HCT116 (cell line): ENCODE measurements around the gene CERT1.
"Not testable (repeated sequence)": the region's sequence is repeated elsewhere in the genome, so short reads cannot be mapped to it uniquely, and the experiment has no call there.

Experiments used
- EGR1 ChIP-seq: IDR thresholded peaks from 2 replicates; pipeline ENCODE4 v1.6.1; 2012; ENCODE audit warnings: low read depth
- EZH2 ChIP-seq: fragments of 200-600 bp; sonication (generic); IDR thresholded peaks from 2 replicates; pipeline ENCODE4 v1.6.1; 2017; ENCODE audit warnings: antibody characterized with exemption, mixed run types
- EZH2phosphoT487 ChIP-seq: fragments of 200-600 bp; IDR thresholded peaks from 2 replicates; pipeline ENCODE4 v1.6.1; 2018; ENCODE audit warnings: antibody characterized with exemption, borderline replicate concordance
- POLR2A ChIP-seq: IDR thresholded peaks from 2 replicates; pipeline ENCODE4 v1.7.0; 2011; ENCODE audit warnings: borderline replicate concordance; ENCODE audit not compliant: insufficient read depth, insufficient read length; ENCODE audit errors: extremely low read depth
- POLR2AphosphoS5 ChIP-seq: IDR thresholded peaks from 2 replicates; pipeline ENCODE4 v1.6.1; 2011; ENCODE audit warnings: mild to moderate bottlenecking, low read depth, low read length, moderate library complexity
- SIN3A ChIP-seq: IDR thresholded peaks from 2 replicates; pipeline ENCODE4 v1.6.1; 2012; ENCODE audit warnings: low read depth
- SP1 ChIP-seq: IDR thresholded peaks from 2 replicates; pipeline ENCODE4 v1.6.1; 2012; ENCODE audit warnings: low read depth
- SRF ChIP-seq: IDR thresholded peaks from 2 replicates; pipeline ENCODE4 v1.6.1; 2012; ENCODE audit warnings: low read depth
- YY1 ChIP-seq: IDR thresholded peaks from 2 replicates; pipeline ENCODE4 v1.6.1; 2011; ENCODE audit warnings: low read length, low read depth, moderate library complexity, mild to moderate bottlenecking; ENCODE audit not compliant: insufficient replicate concordance; ENCODE audit errors: extremely low read depth
- ZFX ChIP-seq: fragments of 450-650 bp; IDR thresholded peaks from 2 replicates; pipeline ENCODE4 v1.6.1; 2017
- TF ChIP-seq, protein P1 (sequence below): IDR thresholded peaks from 2 replicates; pipeline ENCODE4 v1.6.1; 2012
- TF ChIP-seq, protein P2 (sequence below), 3 experiments: fragments of 200-600 bp in 1 of 3; sonication (generic) in 1 of 3; IDR thresholded peaks in 2 of 3; conservative IDR thresholded peaks in 1 of 3; 2 replicates each; pipeline ENCODE4 v1.5.1; 2012 to 2017; ENCODE audit warnings: low read depth in 2 of 3, low read length in 2 of 3, antibody characterized with exemption in 1 of 3, borderline replicate concordance in 1 of 3, control low read depth in 1 of 3, mild to moderate bottlenecking in 1 of 3, mixed read lengths in 1 of 3, mixed run types in 1 of 3, moderate library complexity in 1 of 3; ENCODE audit not compliant: insufficient read depth in 1 of 3
- TF ChIP-seq, protein P3 (sequence below): IDR thresholded peaks from 2 replicates; pipeline ENCODE4 v1.6.1; 2012; ENCODE audit warnings: low read depth
- TF ChIP-seq, protein P4 (sequence below): IDR thresholded peaks from 2 replicates; pipeline ENCODE4 v1.6.1; 2011; ENCODE audit warnings: mild to moderate bottlenecking, low read length, moderate library complexity; ENCODE audit not compliant: insufficient replicate concordance; ENCODE audit errors: extremely low read depth

DNA sequence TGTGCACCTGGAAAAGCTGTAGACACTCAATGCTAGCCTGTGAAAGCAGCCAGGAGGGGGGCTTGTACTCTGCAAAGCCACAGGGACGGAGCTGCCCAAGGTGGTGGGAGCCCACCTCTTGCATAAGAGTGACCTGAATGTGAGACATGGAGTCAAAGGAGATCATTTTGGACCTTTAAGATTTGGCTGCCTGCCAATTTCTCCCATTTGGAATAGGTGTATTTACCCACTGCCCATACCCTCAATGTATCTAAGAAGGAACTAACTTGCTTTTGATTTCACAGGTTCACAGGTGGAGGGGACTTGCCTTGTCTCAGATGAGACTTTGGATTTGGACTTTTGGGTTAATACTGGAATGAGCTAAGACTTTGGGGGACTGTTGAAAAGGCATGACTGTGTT, 12.6 kb downstream of the CERT1 start:
- TF ChIP-seq, protein P1, sequence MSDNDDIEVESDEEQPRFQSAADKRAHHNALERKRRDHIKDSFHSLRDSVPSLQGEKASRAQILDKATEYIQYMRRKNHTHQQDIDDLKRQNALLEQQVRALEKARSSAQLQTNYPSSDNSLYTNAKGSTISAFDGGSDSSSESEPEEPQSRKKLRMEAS, result not testable (repeated sequence)
- TF ChIP-seq, protein P2, sequence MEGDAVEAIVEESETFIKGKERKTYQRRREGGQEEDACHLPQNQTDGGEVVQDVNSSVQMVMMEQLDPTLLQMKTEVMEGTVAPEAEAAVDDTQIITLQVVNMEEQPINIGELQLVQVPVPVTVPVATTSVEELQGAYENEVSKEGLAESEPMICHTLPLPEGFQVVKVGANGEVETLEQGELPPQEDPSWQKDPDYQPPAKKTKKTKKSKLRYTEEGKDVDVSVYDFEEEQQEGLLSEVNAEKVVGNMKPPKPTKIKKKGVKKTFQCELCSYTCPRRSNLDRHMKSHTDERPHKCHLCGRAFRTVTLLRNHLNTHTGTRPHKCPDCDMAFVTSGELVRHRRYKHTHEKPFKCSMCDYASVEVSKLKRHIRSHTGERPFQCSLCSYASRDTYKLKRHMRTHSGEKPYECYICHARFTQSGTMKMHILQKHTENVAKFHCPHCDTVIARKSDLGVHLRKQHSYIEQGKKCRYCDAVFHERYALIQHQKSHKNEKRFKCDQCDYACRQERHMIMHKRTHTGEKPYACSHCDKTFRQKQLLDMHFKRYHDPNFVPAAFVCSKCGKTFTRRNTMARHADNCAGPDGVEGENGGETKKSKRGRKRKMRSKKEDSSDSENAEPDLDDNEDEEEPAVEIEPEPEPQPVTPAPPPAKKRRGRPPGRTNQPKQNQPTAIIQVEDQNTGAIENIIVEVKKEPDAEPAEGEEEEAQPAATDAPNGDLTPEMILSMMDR (IDR thresholded peaks at IDR 0.05 in 2 of 3, conservative IDR thresholded peaks at IDR 0.05 in 1 of 3; ENCODE audit: borderline replicate concordance in 1 of 3, insufficient read depth in 1 of 3, low read depth in 2 of 3, low read length in 2 of 3), result not testable (repeated sequence)
- not testable (repeated sequence) for TF ChIP-seq EZH2, YY1, POLR2AphosphoS5, SP1, POLR2A, SRF, EGR1, EZH2phosphoT487, ZFX, SIN3A
- TF ChIP-seq, protein P3, sequence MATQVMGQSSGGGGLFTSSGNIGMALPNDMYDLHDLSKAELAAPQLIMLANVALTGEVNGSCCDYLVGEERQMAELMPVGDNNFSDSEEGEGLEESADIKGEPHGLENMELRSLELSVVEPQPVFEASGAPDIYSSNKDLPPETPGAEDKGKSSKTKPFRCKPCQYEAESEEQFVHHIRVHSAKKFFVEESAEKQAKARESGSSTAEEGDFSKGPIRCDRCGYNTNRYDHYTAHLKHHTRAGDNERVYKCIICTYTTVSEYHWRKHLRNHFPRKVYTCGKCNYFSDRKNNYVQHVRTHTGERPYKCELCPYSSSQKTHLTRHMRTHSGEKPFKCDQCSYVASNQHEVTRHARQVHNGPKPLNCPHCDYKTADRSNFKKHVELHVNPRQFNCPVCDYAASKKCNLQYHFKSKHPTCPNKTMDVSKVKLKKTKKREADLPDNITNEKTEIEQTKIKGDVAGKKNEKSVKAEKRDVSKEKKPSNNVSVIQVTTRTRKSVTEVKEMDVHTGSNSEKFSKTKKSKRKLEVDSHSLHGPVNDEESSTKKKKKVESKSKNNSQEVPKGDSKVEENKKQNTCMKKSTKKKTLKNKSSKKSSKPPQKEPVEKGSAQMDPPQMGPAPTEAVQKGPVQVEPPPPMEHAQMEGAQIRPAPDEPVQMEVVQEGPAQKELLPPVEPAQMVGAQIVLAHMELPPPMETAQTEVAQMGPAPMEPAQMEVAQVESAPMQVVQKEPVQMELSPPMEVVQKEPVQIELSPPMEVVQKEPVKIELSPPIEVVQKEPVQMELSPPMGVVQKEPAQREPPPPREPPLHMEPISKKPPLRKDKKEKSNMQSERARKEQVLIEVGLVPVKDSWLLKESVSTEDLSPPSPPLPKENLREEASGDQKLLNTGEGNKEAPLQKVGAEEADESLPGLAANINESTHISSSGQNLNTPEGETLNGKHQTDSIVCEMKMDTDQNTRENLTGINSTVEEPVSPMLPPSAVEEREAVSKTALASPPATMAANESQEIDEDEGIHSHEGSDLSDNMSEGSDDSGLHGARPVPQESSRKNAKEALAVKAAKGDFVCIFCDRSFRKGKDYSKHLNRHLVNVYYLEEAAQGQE, result not testable (repeated sequence)
- TF ChIP-seq, protein P4, sequence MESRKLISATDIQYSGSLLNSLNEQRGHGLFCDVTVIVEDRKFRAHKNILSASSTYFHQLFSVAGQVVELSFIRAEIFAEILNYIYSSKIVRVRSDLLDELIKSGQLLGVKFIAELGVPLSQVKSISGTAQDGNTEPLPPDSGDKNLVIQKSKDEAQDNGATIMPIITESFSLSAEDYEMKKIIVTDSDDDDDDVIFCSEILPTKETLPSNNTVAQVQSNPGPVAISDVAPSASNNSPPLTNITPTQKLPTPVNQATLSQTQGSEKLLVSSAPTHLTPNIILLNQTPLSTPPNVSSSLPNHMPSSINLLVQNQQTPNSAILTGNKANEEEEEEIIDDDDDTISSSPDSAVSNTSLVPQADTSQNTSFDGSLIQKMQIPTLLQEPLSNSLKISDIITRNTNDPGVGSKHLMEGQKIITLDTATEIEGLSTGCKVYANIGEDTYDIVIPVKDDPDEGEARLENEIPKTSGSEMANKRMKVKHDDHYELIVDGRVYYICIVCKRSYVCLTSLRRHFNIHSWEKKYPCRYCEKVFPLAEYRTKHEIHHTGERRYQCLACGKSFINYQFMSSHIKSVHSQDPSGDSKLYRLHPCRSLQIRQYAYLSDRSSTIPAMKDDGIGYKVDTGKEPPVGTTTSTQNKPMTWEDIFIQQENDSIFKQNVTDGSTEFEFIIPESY, result not testable (repeated sequence)
